Measurements from ENCODE around the gene NEDD4. TPM values are rescaled to one million over a fixed set of nuclear protein-coding genes. Genes with fewer than 3 reads are reported as not detected.
A peak's percentile ranks its signal among the peaks of the same experiment; 100 is the strongest.

NEDD4 gene
- total RNA-seq, 6 donors from 2014 or later: 8.4 to 18.8 (median 10.5) TPM

- H3K4me3 ChIP-seq: no peak overlapping the region
- WGBS, 2 donors: 68 to 96% methylated on average over 4 of the region's 4 CpGs
- DNase-seq (no peak), ATAC-seq (ENCODE audit: low FRiP score in 2 of 2) (no peak)
- no peaks in the 10 kb centered on the region for H3K9me3 ChIP-seq
- H3K27me3 ChIP-seq: no peaks in the 10 kb centered on the region
- H3K27ac ChIP-seq: no peak overlapping the region
- no peak for TF ChIP-seq POLR2AphosphoS5 (IDR thresholded peaks at IDR 0.05)
- TF ChIP-seq CTCF (IDR thresholded peaks at IDR 0.05): no peak
- no peak for TF ChIP-seq EP300 (IDR thresholded peaks at IDR 0.05)
- no peak for TF ChIP-seq POLR2A (IDR thresholded peaks at IDR 0.05)
- H3K36me3 ChIP-seq: no peaks in the 10 kb centered on the region
- no peaks in the 10 kb centered on the region for H3K4me1 ChIP-seq
Observed at GRCh38 chr15:55907797-55908196, 85.6 kb downstream of the NEDD4 start.

- no peak overlapping the region for H3K27ac ChIP-seq
- TF ChIP-seq POLR2AphosphoS5 (IDR thresholded peaks at IDR 0.05) (no peak), POLR2A (IDR thresholded peaks at IDR 0.05) (no peak), EP300 (IDR thresholded peaks at IDR 0.05) (no peak), CTCF (IDR thresholded peaks at IDR 0.05) (no peak)
- WGBS, 2 donors: 87% methylated on average over 4 of the region's 4 CpGs
Observed at GRCh38 chr15:55902981-55903380, 90.4 kb downstream of the NEDD4 start.

GRCh38 chr15:55900019-55900418, 93.4 kb downstream of the NEDD4 start:
- no peaks in the 10 kb centered on the region for H3K27me3 ChIP-seq
- H3K4me1 ChIP-seq: peaks cover 9 to 15% (median 10%) of the 10 kb centered on the region in 4 donors
- H3K27ac ChIP-seq: peak overlapping the region in 1 of 4 donors; percentile 61
- ATAC-seq (ENCODE audit: low FRiP score in 2 of 2) (no peak), DNase-seq (no peak)
- 87 to 91% methylated on average over 3 of the region's 3 CpGs for WGBS, 2 donors
- no peaks in the 10 kb centered on the region for H3K9me3 ChIP-seq
- TF ChIP-seq POLR2A (IDR thresholded peaks at IDR 0.05) (no peak), POLR2AphosphoS5 (IDR thresholded peaks at IDR 0.05) (no peak), CTCF (IDR thresholded peaks at IDR 0.05) (no peak), EP300 (IDR thresholded peaks at IDR 0.05) (no peak)
- no peaks in the 10 kb centered on the region for H3K36me3 ChIP-seq
- no peak overlapping the region for H3K4me3 ChIP-seq

More at GRCh38 chr15:55902981-55903380, 90.4 kb downstream of the NEDD4 start:
- Histone ChIP-seq H3K4me1 (peaks cover 2 to 4% (median 3%) of the 10 kb centered on the region in 4 donors), H3K36me3 (no peaks in the 10 kb centered on the region), H3K9me3 (no peaks in the 10 kb centered on the region), H3K4me3 (no peak overlapping the region), H3K27me3 (no peaks in the 10 kb centered on the region)
- DNase-seq (no peak), ATAC-seq (ENCODE audit: low FRiP score in 2 of 2) (no peak)

GRCh38 chr15:55899537-55899936, 93.9 kb downstream of the NEDD4 start:
- H3K4me1 ChIP-seq: peaks cover 9 to 15% (median 10%) of the 10 kb centered on the region in 4 donors
- H3K36me3 ChIP-seq: no peaks in the 10 kb centered on the region
- ATAC-seq (ENCODE audit: low FRiP score in 2 of 2) (no peak), DNase-seq (no peak)
- WGBS, 2 donors: 93 to 100% methylated on average over 1 of the region's 1 CpG
- no peak overlapping the region for H3K4me3 ChIP-seq
- peak overlapping the region in 1 of 4 donors; percentile 61 for H3K27ac ChIP-seq
- no peak for TF ChIP-seq POLR2AphosphoS5 (IDR thresholded peaks at IDR 0.05)
- TF ChIP-seq CTCF (IDR thresholded peaks at IDR 0.05): no peak
- no peak for TF ChIP-seq POLR2A (IDR thresholded peaks at IDR 0.05)
- peak in 1 of 4 donors; percentile 38 for TF ChIP-seq EP300 (IDR thresholded peaks at IDR 0.05)
- H3K27me3 ChIP-seq: no peaks in the 10 kb centered on the region
- no peaks in the 10 kb centered on the region for H3K9me3 ChIP-seq

Data from upper lobe of left lung (tissue), 6 donors.